OCI-LY7 (cell line): ENCODE measurements around the gene PTH2. TPM values are rescaled to one million over a fixed set of nuclear protein-coding genes. Genes with fewer than 3 reads are reported as not detected.

Experiments
- BruUV-seq: library from RNA; stranded (reverse); fragments of 400-500 nt; replicated peaks from 2 replicates; lab custom pipeline; 2021; lab: Mats Ljungman, UMichigan
- CTCF ChIA-PET: fragments of 300-600 bp; sonication (Branson Sonifier 250); formaldehyde crosslinking; loops from one replicate; lab custom pipeline; 2022; ENCODE audit warnings: antibody characterized with exemption; ENCODE audit not compliant: unreplicated experiment; lab: Charles Lee
- POLR2A ChIA-PET: fragments of 300-600 bp; sonication (Branson Sonifier 250); formaldehyde crosslinking; loops from one replicate; lab custom pipeline; 2022; ENCODE audit warnings: antibody characterized with exemption; lab: Charles Lee
- DNase-seq: peaks from one replicate; pipeline ENCODE4 v3.0.0-alpha.2; 2015; ENCODE audit warnings: low spot score
- H2AFZ ChIP-seq: fragments of 200-600 bp; sonication (generic), shearing (Covaris generic); 2 replicates; pipeline ENCODE4 v1.6.1; 2014; ENCODE audit warnings: mild to moderate bottlenecking, antibody characterized with exemption, low read length, moderate library complexity
- H3K27ac ChIP-seq: fragments of 200-600 bp; sonication (generic); 2 replicates; pipeline ENCODE4 v1.5.1; 2014; ENCODE audit warnings: mixed run types, low read depth, mild to moderate bottlenecking, moderate library complexity, low read length, inconsistent platforms; ENCODE audit not compliant: poor library complexity, severe bottlenecking
- H3K36me3 ChIP-seq: fragments of 200-600 bp; sonication (generic); 2 replicates; pipeline ENCODE4 v1.6.1; 2014; ENCODE audit warnings: mild to moderate bottlenecking, antibody characterized with exemption, low read length, moderate library complexity, mixed read lengths; ENCODE audit not compliant: insufficient read depth
- H3K4me1 ChIP-seq: fragments of 200-600 bp; sonication (generic); 2 replicates; pipeline ENCODE4 v1.5.1; 2014; ENCODE audit warnings: mild to moderate bottlenecking, low read length; ENCODE audit not compliant: insufficient read depth, poor library complexity, severe bottlenecking
- H3K4me2 ChIP-seq: fragments of 200-600 bp; sonication (generic); 2 replicates; pipeline ENCODE4 v1.6.1; 2014; ENCODE audit warnings: mild to moderate bottlenecking, low read length
- H3K4me3 ChIP-seq: fragments of 200-600 bp; sonication (generic); 2 replicates; pipeline ENCODE4 v1.5.1; 2014; ENCODE audit warnings: mild to moderate bottlenecking, low read depth, low read length; ENCODE audit not compliant: poor library complexity, severe bottlenecking
- H3K79me2 ChIP-seq: fragments of 200-600 bp; sonication (generic); 2 replicates; pipeline ENCODE4 v1.6.1; 2016; ENCODE audit warnings: low read depth, mild to moderate bottlenecking, low read length, moderate library complexity, mixed read lengths; ENCODE audit not compliant: insufficient read depth
- H3K9me2 ChIP-seq: fragments of 200-600 bp; sonication (generic); 2 replicates; pipeline ENCODE4 v1.6.1; 2016; ENCODE audit warnings: mild to moderate bottlenecking, low read length, mixed read lengths; ENCODE audit not compliant: insufficient read depth
- H3K9me3 ChIP-seq: fragments of 200-600 bp; sonication (generic); 2 replicates; pipeline ENCODE4 v1.6.1; 2014; ENCODE audit warnings: mild to moderate bottlenecking, mixed run types, low read length, mixed read lengths
- H4K20me1 ChIP-seq: fragments of 200-600 bp; sonication (generic); 2 replicates; pipeline ENCODE4 v1.6.1; 2014; ENCODE audit warnings: mild to moderate bottlenecking, antibody characterized with exemption, low read length, moderate library complexity, mixed read lengths; ENCODE audit not compliant: insufficient read depth
- CTCF ChIP-seq: fragments of 200-600 bp; sonication (generic); conservative IDR thresholded peaks from 2 replicates; pipeline ENCODE4 v1.5.1; 2014; ENCODE audit warnings: mild to moderate bottlenecking, antibody characterized with exemption, low read length, moderate library complexity, mixed read lengths
- EZH2phosphoT487 ChIP-seq: fragments of 200-600 bp; sonication (generic); IDR thresholded peaks from 2 replicates; pipeline ENCODE4 v1.6.1; 2018; ENCODE audit warnings: low read depth, borderline replicate concordance, mild to moderate bottlenecking, mixed run types, antibody characterized with exemption, low read length, moderate library complexity, mixed read lengths
- intact Hi-C: fragments of 100-400 bp; cut with micrococcal nuclease; formaldehyde crosslinking; loops from one replicate; pipeline ENCODE4 v1.10.0; 2022; ENCODE audit not compliant: unreplicated experiment
- total RNA-seq, 2 experiments: library from RNA; depleted of rRNA in 1 of 2; stranded (reverse); fragments of >200 nt in 1 of 2; shearing (Covaris generic) in 1 of 2; gene quantifications; 2 replicates each; pipeline ENCODE4 v1.2.3, GENCODE V29; 2014 to 2022

Gene PTH2
- total RNA-seq, 2 experiments from 2014 or later = 0.66 to 1.7 TPM

GRCh38 chr19:49421039-49421877 lies 2.0 kb downstream of the PTH2 start:
- BruUV-seq = no TSS peak
- peak; percentile 89 for DNase-seq
- Histone ChIP-seq H3K4me3 (peak overlapping the region; percentile 65), H3K27ac (no peak overlapping the region), H3K4me1 (peaks cover 64% of the 10 kb centered on the region), H4K20me1 (no peaks in the 10 kb centered on the region), H2AFZ (peak overlapping the region; percentile 19; the same call in 1 of the 2 replicates), H3K79me2 (no peaks in the 10 kb centered on the region), H3K9me3 (no peaks in the 10 kb centered on the region), H3K36me3 (no peaks in the 10 kb centered on the region), H3K4me2 (peak overlapping the region; percentile 68), H3K9me2 (no peaks in the 10 kb centered on the region)
- ChIA-PET CTCF (interaction anchor here (0.9 kb wide), 1 partner anchor 10 kb away, joined by 3 read pairs; no protein-coding TSS in a partner anchor), POLR2A (interaction anchor here (0.5 to 0.9 kb wide), 5 partner anchors 9 to 399 kb away, joined by 3 to 4 read pairs (median 3); no protein-coding TSS in a partner anchor)
- intact Hi-C loops = no loop called here
- TF ChIP-seq EZH2phosphoT487 (peak; percentile 79; the same call in 1 of the 2 replicates), CTCF (no peak)

GRCh38 chr19:49420227-49420626 lies 3.0 kb downstream of the PTH2 start:
- TF ChIP-seq CTCF = no peak
- TF ChIP-seq EZH2phosphoT487 = no peak
- ChIA-PET CTCF (no interaction called here), POLR2A (no interaction called here)
- Histone ChIP-seq H3K4me3 (no peak overlapping the region), H3K9me2 (no peaks in the 10 kb centered on the region), H3K36me3 (no peaks in the 10 kb centered on the region), H3K27ac (no peak overlapping the region), H4K20me1 (no peaks in the 10 kb centered on the region), H3K4me2 (peak overlapping the region; percentile 68), H3K4me1 (peaks cover 64% of the 10 kb centered on the region), H3K9me3 (no peaks in the 10 kb centered on the region), H3K79me2 (no peaks in the 10 kb centered on the region), H2AFZ (peak overlapping the region; percentile 18; the same call in 1 of the 2 replicates)
- intact Hi-C loops = no loop called here
- DNase-seq = no peak
- no TSS peak for BruUV-seq

GRCh38 chr19:49419173-49419572 lies 4.1 kb downstream of the PTH2 start:
- Histone ChIP-seq H3K4me2 (no peak overlapping the region), H3K9me2 (no peaks in the 10 kb centered on the region), H3K27ac (no peak overlapping the region), H4K20me1 (no peaks in the 10 kb centered on the region), H3K36me3 (no peaks in the 10 kb centered on the region), H3K4me3 (no peak overlapping the region), H2AFZ (no peak overlapping the region), H3K9me3 (no peaks in the 10 kb centered on the region), H3K4me1 (peaks cover 62% of the 10 kb centered on the region), H3K79me2 (no peaks in the 10 kb centered on the region)
- TF ChIP-seq EZH2phosphoT487 (no peak), CTCF (no peak)
- ChIA-PET CTCF (interaction anchor here (0.7 kb wide), 1 partner anchor 16 kb away, joined by 3 read pairs; no protein-coding TSS in a partner anchor), POLR2A (no interaction called here)
- no peak for DNase-seq
- BruUV-seq = no TSS peak
- intact Hi-C loops = no loop called here
